ENCODE data around the gene MRPL28. TPM values are rescaled to one million over a fixed set of nuclear protein-coding genes. Genes with fewer than 3 reads are reported as not detected.
A peak's percentile ranks its signal among the peaks of the same experiment; 100 is the strongest.
"Not testable (repeated sequence)": the region's sequence is repeated elsewhere in the genome, so short reads cannot be mapped to it uniquely, and the experiment has no call there.

Gene MRPL28
- 10 to 100 TPM; 83.4 to 84.3 TPM for total RNA-seq

GRCh38 chr16:370443-370842, at the start of gene MRPL28:
Gene MRPL28, minus strand, starts transcription at chr16:370538. Its CDS starts 320 bp downstream, at chr16:370218.
- Histone ChIP-seq H3K27me3 (replicated peaks; ENCODE audit: insufficient read depth) (no peaks in the 10 kb centered on the region), H3K4me1 (replicated peaks) (peaks cover 7% of the 10 kb centered on the region), H3K9me3 (no peaks in the 10 kb centered on the region), H3K4me3 (peak within 1 kb of the TSS; percentile 34 to 49), H3K27ac (peak within 1 kb of the TSS; percentile 21 to 63), H3K36me3 (peaks cover 6 to 32% of the 10 kb centered on the region in 2 donors)
- peak; percentile 93 for DNase-seq (ENCODE audit: low spot score)
- TF ChIP-seq CTCF (IDR thresholded peaks at IDR 0.05) (peak in 1 of 4 experiments; percentile 5), POLR2AphosphoS5 (IDR thresholded peaks at IDR 0.05) (peak; percentile 94), POLR2A (IDR thresholded peaks at IDR 0.05) (peak; percentile 62)
- intact Hi-C loops (cut with DNase I) = no loop called here
- WGBS = 0% methylated on average over 27 of the region's 30 CpGs

GRCh38 chr16:415170-415498, 44.8 kb upstream of the MRPL28 start:
- H3K27me3 ChIP-seq (replicated peaks; ENCODE audit: insufficient read depth); DNase-seq (ENCODE audit: low spot score); H3K9me3 ChIP-seq; H3K27ac ChIP-seq; intact Hi-C loops (cut with DNase I); H3K36me3 ChIP-seq; H3K4me1 ChIP-seq (replicated peaks); H3K4me3 ChIP-seq: not testable (repeated sequence)
- WGBS = 99% methylated on average over 3 of the region's 3 CpGs

- DNase-seq (ENCODE audit: low spot score) = no peak
- no peak for TF ChIP-seq POLR2AphosphoS5 (IDR thresholded peaks at IDR 0.05)
- no peak for TF ChIP-seq POLR2A (IDR thresholded peaks at IDR 0.05)
- no peak for TF ChIP-seq CTCF (IDR thresholded peaks at IDR 0.05)
- Histone ChIP-seq H3K4me1 (replicated peaks) (no peaks in the 10 kb centered on the region), H3K9me3 (no peaks in the 10 kb centered on the region), H3K27me3 (replicated peaks; ENCODE audit: insufficient read depth) (no peaks in the 10 kb centered on the region), H3K36me3 (no peaks in the 10 kb centered on the region), H3K27ac (no peak overlapping the region), H3K4me3 (no peak overlapping the region)
- WGBS = 83% methylated on average over 21 of the region's 21 CpGs
- intact Hi-C loops (cut with DNase I) = no loop called here
Measured at GRCh38 chr16:414395-415169, 44.2 kb upstream of the MRPL28 start.

- Histone ChIP-seq H3K36me3 (no peaks in the 10 kb centered on the region), H3K9me3 (no peaks in the 10 kb centered on the region), H3K27ac (no peak overlapping the region), H3K4me3 (no peak overlapping the region), H3K4me1 (replicated peaks) (no peaks in the 10 kb centered on the region), H3K27me3 (replicated peaks; ENCODE audit: insufficient read depth) (no peaks in the 10 kb centered on the region)
- no peak for TF ChIP-seq POLR2AphosphoS5 (IDR thresholded peaks at IDR 0.05)
- no peak for TF ChIP-seq POLR2A (IDR thresholded peaks at IDR 0.05)
- TF ChIP-seq CTCF (IDR thresholded peaks at IDR 0.05) = no peak
- 92% methylated on average over 17 of the region's 26 CpGs for WGBS
- intact Hi-C loops (cut with DNase I) = no loop called here
- DNase-seq (ENCODE audit: low spot score) = no peak
Measured at GRCh38 chr16:411576-412265, 41.4 kb upstream of the MRPL28 start.

- no peaks in the 10 kb centered on the region for H3K36me3 ChIP-seq
- no peak for DNase-seq (ENCODE audit: low spot score)
- H3K4me3 ChIP-seq = no peak overlapping the region
- H3K27me3 ChIP-seq (replicated peaks; ENCODE audit: insufficient read depth) = no peaks in the 10 kb centered on the region
- 89% methylated on average over 36 of the region's 36 CpGs for WGBS
- H3K4me1 ChIP-seq (replicated peaks) = no peaks in the 10 kb centered on the region
- intact Hi-C loops (cut with DNase I) = no loop called here
- H3K9me3 ChIP-seq = no peaks in the 10 kb centered on the region
- TF ChIP-seq POLR2AphosphoS5 (IDR thresholded peaks at IDR 0.05) = no peak
- no peak for TF ChIP-seq CTCF (IDR thresholded peaks at IDR 0.05)
- no peak for TF ChIP-seq POLR2A (IDR thresholded peaks at IDR 0.05)
- no peak overlapping the region for H3K27ac ChIP-seq
Measured at GRCh38 chr16:410516-411178, 40.3 kb upstream of the MRPL28 start.

Measured in prostate gland (tissue), 2 donors.